HepG2 (cell line): Measurements from ENCODE around the gene CD207.

Experiments
- GABPA ChIP-seq, 2 experiments: IDR thresholded peaks; 2 replicates each; pipeline ENCODE4 v1.6.1; 2011 to 2016; ENCODE audit warnings: low read depth in 2 of 2, low read length in 1 of 2, missing biosample characterization in 1 of 2, missing genetic modification characterization in 1 of 2
- KLF9 ChIP-seq: IDR thresholded peaks from 2 replicates; pipeline ENCODE4 v1.6.1; 2016; ENCODE audit warnings: low read depth
- NFE2L2 ChIP-seq: fragments of 150-350 bp; IDR thresholded peaks from 2 replicates; pipeline ENCODE4 v1.6.1; 2014; ENCODE audit warnings: low read length
- POLR2A ChIP-seq, 2 experiments: IDR thresholded peaks; 2 replicates each; pipeline ENCODE4 v1.6.1; 2011; ENCODE audit warnings: low read depth in 2 of 2, low read length in 2 of 2, mild to moderate bottlenecking in 1 of 2, moderate library complexity in 1 of 2; ENCODE audit not compliant: insufficient read depth in 1 of 2
- POLR2AphosphoS5 ChIP-seq: IDR thresholded peaks from 2 replicates; pipeline ENCODE4 v1.6.1; 2012; ENCODE audit warnings: low read depth, low read length
- RFX1 ChIP-seq: fragments of 450-650 bp; IDR thresholded peaks from 2 replicates; pipeline ENCODE4 v1.6.1; 2017
- SIN3A ChIP-seq: IDR thresholded peaks from 2 replicates; pipeline ENCODE4 v1.6.1; 2011; ENCODE audit warnings: low read depth, mild to moderate bottlenecking, control low read depth, low read length, borderline replicate concordance
- SIN3B ChIP-seq: fragments of 150-350 bp; IDR thresholded peaks from 2 replicates; pipeline ENCODE4 v1.6.1; 2014; ENCODE audit warnings: low read length
- TF ChIP-seq, protein P1 (sequence below): sonication (generic); formaldehyde crosslinking; IDR thresholded peaks from 2 replicates; pipeline ENCODE4 v1.4.0; 2020; ENCODE audit warnings: missing genetic modification reagents, borderline replicate concordance
- TF ChIP-seq, protein P2 (sequence below): sonication (generic); formaldehyde crosslinking; IDR thresholded peaks from 2 replicates; pipeline ENCODE4 v1.8.1; 2023; ENCODE audit warnings: missing genetic modification reagents, mild to moderate bottlenecking, borderline replicate concordance
- TF ChIP-seq, protein P3 (sequence below): sonication (generic); formaldehyde crosslinking; IDR thresholded peaks from 2 replicates; pipeline ENCODE4 v1.5.1; 2020; ENCODE audit warnings: mild to moderate bottlenecking, missing genetic modification reagents, moderate library complexity
- TF ChIP-seq, protein P4 (sequence below): sonication (generic); formaldehyde crosslinking; IDR thresholded peaks from 2 replicates; pipeline ENCODE4 v1.5.0; 2020; ENCODE audit warnings: mild to moderate bottlenecking, missing genetic modification reagents, moderate library complexity
- TF ChIP-seq, protein P5 (sequence below), 2 experiments: IDR thresholded peaks; 2 replicates each; pipeline ENCODE4 v1.6.1; 2011 to 2012; ENCODE audit warnings: low read length in 2 of 2, borderline replicate concordance in 1 of 2, low read depth in 1 of 2, mild to moderate bottlenecking in 1 of 2, moderate library complexity in 1 of 2

DNA sequence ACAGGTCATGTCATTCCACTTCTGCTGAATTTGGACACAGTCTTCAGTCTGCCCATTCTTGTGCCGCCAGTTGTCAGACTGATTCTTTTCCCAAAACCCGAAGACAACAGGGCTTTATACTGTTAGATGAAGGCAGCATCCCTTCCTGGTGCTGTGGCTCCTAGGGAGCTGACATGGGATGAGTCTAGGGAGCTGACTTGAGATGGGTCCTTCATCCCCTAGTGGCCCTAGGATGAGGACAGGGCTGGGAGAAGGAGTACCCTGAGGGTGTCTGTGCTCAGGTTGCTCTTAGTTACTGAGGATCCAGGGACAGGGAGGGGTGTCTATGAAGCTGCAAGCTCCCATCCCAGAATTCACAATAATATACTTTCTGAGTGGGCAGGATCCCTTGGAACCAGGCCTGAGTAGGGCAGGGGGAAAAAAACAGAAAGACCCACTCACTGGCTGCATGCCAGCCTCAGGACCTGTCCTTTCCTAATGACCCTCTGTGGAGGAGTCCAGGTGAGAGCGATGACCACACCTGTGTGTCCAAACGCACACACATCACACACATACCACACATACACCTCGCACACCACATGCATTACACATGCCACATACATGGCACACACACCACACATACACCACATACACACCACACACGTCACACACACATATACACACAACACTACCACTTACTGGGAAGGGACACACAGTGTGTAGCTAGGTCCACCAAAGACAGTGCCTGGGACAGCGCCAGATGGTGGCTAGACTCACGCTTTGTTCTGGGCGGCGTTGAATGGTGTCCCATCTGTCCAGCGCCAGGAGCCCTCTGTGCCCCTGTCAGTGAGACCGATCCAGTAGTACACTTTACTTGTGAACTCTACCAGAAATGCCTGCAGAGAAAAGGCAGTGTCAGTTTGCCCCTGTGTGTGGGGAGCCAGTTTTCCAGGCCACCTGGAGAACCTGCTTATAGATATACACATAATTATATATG, 26.3 kb downstream of the CD207 start:
- TF ChIP-seq, protein P1, sequence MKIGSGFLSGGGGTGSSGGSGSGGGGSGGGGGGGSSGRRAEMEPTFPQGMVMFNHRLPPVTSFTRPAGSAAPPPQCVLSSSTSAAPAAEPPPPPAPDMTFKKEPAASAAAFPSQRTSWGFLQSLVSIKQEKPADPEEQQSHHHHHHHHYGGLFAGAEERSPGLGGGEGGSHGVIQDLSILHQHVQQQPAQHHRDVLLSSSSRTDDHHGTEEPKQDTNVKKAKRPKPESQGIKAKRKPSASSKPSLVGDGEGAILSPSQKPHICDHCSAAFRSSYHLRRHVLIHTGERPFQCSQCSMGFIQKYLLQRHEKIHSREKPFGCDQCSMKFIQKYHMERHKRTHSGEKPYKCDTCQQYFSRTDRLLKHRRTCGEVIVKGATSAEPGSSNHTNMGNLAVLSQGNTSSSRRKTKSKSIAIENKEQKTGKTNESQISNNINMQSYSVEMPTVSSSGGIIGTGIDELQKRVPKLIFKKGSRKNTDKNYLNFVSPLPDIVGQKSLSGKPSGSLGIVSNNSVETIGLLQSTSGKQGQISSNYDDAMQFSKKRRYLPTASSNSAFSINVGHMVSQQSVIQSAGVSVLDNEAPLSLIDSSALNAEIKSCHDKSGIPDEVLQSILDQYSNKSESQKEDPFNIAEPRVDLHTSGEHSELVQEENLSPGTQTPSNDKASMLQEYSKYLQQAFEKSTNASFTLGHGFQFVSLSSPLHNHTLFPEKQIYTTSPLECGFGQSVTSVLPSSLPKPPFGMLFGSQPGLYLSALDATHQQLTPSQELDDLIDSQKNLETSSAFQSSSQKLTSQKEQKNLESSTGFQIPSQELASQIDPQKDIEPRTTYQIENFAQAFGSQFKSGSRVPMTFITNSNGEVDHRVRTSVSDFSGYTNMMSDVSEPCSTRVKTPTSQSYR: no peak
- TF ChIP-seq POLR2A (IDR thresholded peaks at IDR 0.05; ENCODE audit: insufficient read depth in 1 of 2, low read depth in 2 of 2, low read length in 2 of 2) (no peak), SIN3B (no peak), GABPA (IDR thresholded peaks at IDR 0.05; ENCODE audit: low read depth, low read length) (no peak), GABPA (CRISPR knock-in tag; IDR thresholded peaks at IDR 0.05; ENCODE audit: low read depth) (no peak), NFE2L2 (no peak), POLR2AphosphoS5 (no peak), KLF9 (CRISPR knock-in tag) (no peak), SIN3A (no peak), RFX1 (no peak)
- TF ChIP-seq, protein P2, sequence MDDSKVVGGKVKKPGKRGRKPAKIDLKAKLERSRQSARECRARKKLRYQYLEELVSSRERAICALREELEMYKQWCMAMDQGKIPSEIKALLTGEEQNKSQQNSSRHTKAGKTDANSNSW (CRISPR knock-in tag): no peak
- TF ChIP-seq, protein P3, sequence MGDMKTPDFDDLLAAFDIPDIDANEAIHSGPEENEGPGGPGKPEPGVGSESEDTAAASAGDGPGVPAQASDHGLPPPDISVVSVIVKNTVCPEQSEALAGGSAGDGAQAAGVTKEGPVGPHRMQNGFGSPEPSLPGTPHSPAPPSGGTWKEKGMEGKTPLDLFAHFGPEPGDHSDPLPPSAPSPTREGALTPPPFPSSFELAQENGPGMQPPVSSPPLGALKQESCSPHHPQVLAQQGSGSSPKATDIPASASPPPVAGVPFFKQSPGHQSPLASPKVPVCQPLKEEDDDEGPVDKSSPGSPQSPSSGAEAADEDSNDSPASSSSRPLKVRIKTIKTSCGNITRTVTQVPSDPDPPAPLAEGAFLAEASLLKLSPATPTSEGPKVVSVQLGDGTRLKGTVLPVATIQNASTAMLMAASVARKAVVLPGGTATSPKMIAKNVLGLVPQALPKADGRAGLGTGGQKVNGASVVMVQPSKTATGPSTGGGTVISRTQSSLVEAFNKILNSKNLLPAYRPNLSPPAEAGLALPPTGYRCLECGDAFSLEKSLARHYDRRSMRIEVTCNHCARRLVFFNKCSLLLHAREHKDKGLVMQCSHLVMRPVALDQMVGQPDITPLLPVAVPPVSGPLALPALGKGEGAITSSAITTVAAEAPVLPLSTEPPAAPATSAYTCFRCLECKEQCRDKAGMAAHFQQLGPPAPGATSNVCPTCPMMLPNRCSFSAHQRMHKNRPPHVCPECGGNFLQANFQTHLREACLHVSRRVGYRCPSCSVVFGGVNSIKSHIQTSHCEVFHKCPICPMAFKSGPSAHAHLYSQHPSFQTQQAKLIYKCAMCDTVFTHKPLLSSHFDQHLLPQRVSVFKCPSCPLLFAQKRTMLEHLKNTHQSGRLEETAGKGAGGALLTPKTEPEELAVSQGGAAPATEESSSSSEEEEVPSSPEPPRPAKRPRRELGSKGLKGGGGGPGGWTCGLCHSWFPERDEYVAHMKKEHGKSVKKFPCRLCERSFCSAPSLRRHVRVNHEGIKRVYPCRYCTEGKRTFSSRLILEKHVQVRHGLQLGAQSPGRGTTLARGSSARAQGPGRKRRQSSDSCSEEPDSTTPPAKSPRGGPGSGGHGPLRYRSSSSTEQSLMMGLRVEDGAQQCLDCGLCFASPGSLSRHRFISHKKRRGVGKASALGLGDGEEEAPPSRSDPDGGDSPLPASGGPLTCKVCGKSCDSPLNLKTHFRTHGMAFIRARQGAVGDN: peak; percentile 50
- TF ChIP-seq, protein P4, sequence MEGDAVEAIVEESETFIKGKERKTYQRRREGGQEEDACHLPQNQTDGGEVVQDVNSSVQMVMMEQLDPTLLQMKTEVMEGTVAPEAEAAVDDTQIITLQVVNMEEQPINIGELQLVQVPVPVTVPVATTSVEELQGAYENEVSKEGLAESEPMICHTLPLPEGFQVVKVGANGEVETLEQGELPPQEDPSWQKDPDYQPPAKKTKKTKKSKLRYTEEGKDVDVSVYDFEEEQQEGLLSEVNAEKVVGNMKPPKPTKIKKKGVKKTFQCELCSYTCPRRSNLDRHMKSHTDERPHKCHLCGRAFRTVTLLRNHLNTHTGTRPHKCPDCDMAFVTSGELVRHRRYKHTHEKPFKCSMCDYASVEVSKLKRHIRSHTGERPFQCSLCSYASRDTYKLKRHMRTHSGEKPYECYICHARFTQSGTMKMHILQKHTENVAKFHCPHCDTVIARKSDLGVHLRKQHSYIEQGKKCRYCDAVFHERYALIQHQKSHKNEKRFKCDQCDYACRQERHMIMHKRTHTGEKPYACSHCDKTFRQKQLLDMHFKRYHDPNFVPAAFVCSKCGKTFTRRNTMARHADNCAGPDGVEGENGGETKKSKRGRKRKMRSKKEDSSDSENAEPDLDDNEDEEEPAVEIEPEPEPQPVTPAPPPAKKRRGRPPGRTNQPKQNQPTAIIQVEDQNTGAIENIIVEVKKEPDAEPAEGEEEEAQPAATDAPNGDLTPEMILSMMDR: no peak
- TF ChIP-seq, protein P5, sequence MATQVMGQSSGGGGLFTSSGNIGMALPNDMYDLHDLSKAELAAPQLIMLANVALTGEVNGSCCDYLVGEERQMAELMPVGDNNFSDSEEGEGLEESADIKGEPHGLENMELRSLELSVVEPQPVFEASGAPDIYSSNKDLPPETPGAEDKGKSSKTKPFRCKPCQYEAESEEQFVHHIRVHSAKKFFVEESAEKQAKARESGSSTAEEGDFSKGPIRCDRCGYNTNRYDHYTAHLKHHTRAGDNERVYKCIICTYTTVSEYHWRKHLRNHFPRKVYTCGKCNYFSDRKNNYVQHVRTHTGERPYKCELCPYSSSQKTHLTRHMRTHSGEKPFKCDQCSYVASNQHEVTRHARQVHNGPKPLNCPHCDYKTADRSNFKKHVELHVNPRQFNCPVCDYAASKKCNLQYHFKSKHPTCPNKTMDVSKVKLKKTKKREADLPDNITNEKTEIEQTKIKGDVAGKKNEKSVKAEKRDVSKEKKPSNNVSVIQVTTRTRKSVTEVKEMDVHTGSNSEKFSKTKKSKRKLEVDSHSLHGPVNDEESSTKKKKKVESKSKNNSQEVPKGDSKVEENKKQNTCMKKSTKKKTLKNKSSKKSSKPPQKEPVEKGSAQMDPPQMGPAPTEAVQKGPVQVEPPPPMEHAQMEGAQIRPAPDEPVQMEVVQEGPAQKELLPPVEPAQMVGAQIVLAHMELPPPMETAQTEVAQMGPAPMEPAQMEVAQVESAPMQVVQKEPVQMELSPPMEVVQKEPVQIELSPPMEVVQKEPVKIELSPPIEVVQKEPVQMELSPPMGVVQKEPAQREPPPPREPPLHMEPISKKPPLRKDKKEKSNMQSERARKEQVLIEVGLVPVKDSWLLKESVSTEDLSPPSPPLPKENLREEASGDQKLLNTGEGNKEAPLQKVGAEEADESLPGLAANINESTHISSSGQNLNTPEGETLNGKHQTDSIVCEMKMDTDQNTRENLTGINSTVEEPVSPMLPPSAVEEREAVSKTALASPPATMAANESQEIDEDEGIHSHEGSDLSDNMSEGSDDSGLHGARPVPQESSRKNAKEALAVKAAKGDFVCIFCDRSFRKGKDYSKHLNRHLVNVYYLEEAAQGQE (IDR thresholded peaks at IDR 0.05; ENCODE audit: borderline replicate concordance in 1 of 2, low read depth in 1 of 2, low read length in 2 of 2): no peak
